ENCODE data around the gene TNF. TPM values are rescaled to one million over a fixed set of nuclear protein-coding genes. Genes with fewer than 3 reads are reported as not detected.

The TNF gene
- total RNA-seq, 4 donors from 2014 or later, result 0.81 TPM; not detected in 3

DNA sequence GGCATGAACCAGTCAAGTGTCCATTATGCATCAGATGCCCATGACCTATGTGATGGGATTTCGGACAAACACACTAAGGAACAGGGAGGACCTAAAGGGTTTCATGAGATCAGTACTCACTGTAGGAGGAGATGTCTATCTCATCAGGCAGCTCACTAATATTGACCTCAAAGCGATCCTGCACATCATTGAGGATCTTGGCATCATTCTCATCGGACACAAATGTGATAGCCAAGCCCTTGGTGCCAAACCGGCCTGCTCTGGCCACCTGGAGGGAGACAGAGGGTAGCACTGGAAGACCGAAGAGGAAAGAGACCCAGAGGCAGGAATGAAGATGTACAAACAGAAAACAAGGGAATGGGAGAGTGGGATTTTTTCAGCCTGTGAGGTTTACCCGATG lies 44.7 kb upstream of the TNF start:
- H3K36me3 ChIP-seq, result peaks cover 2 to 65% of the 10 kb centered on the region in 2 donors

DNA sequence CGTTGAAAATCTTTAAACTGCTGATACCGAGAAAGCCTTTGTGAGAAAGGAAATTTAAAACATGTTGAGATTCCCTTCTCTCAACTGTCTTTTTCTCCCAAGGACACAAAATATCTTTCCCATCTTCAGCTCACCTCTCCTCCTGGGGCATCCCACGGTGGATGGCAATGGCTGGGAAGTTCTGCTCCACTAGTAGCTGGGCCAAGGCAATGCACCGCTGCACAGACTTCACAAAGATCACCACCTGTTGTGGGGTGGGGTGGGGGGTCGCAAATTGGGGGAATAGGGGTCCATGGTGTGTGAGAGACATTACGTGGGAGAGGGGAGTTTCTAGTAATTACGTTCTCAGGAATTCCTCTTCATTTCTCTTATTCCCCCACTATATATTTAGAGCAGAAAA lies 44.2 kb upstream of the TNF start:
- ATAC-seq, result no peak
- H3K4me1 ChIP-seq, result peaks cover 0 to 4% (median 0%) of the 10 kb centered on the region in 3 donors
- 83 to 86% methylated on average over 4 to 7 of the region's 7 CpGs for WGBS, 2 donors (ENCODE audit: low coverage in 1 of 2)
- H3K27me3 ChIP-seq, result no peaks in the 10 kb centered on the region
- TF ChIP-seq, protein P1, sequence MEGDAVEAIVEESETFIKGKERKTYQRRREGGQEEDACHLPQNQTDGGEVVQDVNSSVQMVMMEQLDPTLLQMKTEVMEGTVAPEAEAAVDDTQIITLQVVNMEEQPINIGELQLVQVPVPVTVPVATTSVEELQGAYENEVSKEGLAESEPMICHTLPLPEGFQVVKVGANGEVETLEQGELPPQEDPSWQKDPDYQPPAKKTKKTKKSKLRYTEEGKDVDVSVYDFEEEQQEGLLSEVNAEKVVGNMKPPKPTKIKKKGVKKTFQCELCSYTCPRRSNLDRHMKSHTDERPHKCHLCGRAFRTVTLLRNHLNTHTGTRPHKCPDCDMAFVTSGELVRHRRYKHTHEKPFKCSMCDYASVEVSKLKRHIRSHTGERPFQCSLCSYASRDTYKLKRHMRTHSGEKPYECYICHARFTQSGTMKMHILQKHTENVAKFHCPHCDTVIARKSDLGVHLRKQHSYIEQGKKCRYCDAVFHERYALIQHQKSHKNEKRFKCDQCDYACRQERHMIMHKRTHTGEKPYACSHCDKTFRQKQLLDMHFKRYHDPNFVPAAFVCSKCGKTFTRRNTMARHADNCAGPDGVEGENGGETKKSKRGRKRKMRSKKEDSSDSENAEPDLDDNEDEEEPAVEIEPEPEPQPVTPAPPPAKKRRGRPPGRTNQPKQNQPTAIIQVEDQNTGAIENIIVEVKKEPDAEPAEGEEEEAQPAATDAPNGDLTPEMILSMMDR (IDR thresholded peaks at IDR 0.05), result no peak
- TF ChIP-seq POLR2A (IDR thresholded peaks at IDR 0.05) (no peak), EP300 (IDR thresholded peaks at IDR 0.05) (no peak), POLR2AphosphoS5 (IDR thresholded peaks at IDR 0.05) (no peak)
- no peak overlapping the region for H3K27ac ChIP-seq
- H3K9me3 ChIP-seq, result no peaks in the 10 kb centered on the region
- H3K36me3 ChIP-seq, result peaks cover 6 to 70% of the 10 kb centered on the region in 2 donors
- H3K4me3 ChIP-seq, result no peak overlapping the region

More for the DNA sequence above, 44.7 kb upstream of the TNF start:
- H3K27me3 ChIP-seq, result no peaks in the 10 kb centered on the region
- 55 to 81% methylated on average over 5 of the region's 6 CpGs for WGBS, 2 donors (ENCODE audit: low coverage in 1 of 2)
- TF ChIP-seq POLR2A (IDR thresholded peaks at IDR 0.05), result no peak
- TF ChIP-seq POLR2AphosphoS5 (IDR thresholded peaks at IDR 0.05), result no peak
- TF ChIP-seq, protein P1 (IDR thresholded peaks at IDR 0.05), result no peak
- no peak for TF ChIP-seq EP300 (IDR thresholded peaks at IDR 0.05)
- no peak overlapping the region for H3K27ac ChIP-seq
- no peaks in the 10 kb centered on the region for H3K9me3 ChIP-seq
- no peaks in the 10 kb centered on the region for H3K4me1 ChIP-seq
- H3K4me3 ChIP-seq, result no peak overlapping the region
- no peak for ATAC-seq

DNA sequence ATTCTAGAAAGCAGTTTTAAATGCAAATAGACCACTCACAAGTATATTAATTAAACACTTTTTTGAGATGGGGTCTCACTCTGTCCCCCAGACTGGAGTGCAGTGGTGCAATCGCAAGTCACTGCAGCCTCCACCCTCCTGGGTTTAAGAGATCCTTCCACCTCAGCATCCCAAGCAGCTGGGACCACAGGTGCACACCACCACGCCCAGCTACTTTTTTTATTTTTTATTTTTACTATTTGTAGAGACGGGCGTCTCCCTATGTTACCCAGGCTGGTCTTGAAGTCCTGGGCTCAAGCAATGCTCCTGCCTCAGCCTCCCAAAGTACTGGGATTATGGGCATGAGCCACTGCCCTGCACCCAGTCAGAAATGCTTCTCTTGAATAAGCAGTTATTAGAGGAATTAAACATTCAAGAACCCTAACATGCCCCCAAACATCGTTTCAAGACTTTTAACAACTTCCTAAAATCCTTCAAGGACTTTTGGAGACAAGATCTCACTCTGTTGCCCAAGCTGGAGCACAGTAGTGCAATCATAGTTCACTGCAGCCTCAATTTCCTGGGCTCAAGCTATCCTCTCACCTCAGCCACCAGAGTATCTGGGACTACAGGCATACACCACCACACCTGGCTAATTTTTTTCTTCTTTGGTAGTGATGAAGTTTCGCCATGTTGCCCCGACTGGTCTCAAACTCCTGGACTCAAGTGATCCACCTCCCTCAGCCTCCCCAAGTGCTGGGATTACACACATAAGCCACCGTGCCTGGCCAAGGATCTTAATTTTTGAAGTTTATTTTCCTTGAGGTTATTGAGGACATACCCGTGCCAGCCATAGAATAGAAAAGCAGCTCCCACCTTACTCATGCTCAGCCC lies 43.4 kb upstream of the TNF start:
- no peak overlapping the region for H3K4me3 ChIP-seq
- peaks cover 0 to 12% (median 0%) of the 10 kb centered on the region in 3 donors for H3K4me1 ChIP-seq
- TF ChIP-seq POLR2AphosphoS5 (IDR thresholded peaks at IDR 0.05), result no peak
- TF ChIP-seq POLR2A (IDR thresholded peaks at IDR 0.05), result no peak
- peaks cover 8 to 78% of the 10 kb centered on the region in 2 donors for H3K36me3 ChIP-seq
- 67 to 71% methylated on average over 7 to 9 of the region's 9 CpGs for WGBS, 2 donors (ENCODE audit: low coverage in 1 of 2)
- no peak for ATAC-seq
- no peak overlapping the region for H3K27ac ChIP-seq
- no peaks in the 10 kb centered on the region for H3K9me3 ChIP-seq
- no peaks in the 10 kb centered on the region for H3K27me3 ChIP-seq

DNA sequence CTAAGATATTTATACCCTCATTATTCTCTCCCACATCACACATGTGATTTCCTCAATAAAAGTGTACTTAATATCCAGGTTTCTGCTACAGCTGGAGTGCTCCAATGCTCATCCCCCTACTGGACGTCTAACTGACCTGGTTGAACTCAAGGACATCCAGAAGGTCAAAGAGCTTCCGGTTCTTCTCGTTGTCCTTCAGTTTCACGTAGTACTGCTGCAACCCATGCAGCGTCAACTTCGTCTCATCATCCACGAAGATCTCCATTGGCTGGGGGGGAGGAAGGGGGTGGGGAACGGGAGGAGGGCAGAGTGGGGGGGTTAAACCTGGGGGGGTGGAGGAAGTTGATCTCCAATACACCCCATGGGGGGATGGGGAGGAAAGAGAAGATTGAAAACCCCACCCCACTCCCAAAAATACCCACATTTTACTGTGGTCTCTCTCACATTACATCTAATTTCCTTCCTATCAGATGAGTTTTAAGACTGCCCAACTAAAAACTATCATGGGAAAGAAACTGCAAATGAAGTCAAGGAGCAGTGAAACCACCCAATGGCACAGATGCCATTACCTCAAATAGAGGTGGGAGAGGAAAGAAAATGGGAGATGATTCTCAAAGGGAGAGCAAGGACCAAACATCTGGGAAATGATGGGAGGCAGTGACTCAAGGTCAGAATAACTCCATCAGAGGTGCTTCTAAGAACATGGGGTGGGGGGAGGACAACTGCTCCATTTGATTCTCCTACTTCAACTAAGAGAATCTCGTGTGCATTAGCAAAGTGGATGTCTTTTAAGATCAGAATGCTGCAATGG lies 42.5 kb upstream of the TNF start:
- H3K36me3 ChIP-seq, result peaks cover 8 to 86% of the 10 kb centered on the region in 2 donors
- H3K4me3 ChIP-seq, result no peak overlapping the region
- no peaks in the 10 kb centered on the region for H3K27me3 ChIP-seq
- H3K9me3 ChIP-seq, result no peaks in the 10 kb centered on the region
- H3K27ac ChIP-seq, result peak overlapping the region in 1 of 4 donors; percentile 7
- peaks cover 0 to 20% (median 0%) of the 10 kb centered on the region in 3 donors for H3K4me1 ChIP-seq
- TF ChIP-seq POLR2AphosphoS5 (IDR thresholded peaks at IDR 0.05) (no peak), POLR2A (IDR thresholded peaks at IDR 0.05) (no peak), EP300 (IDR thresholded peaks at IDR 0.05) (no peak)
- TF ChIP-seq, protein P1 (IDR thresholded peaks at IDR 0.05), result no peak
- WGBS, 2 donors (ENCODE audit: low coverage in 1 of 2), result 45 to 59% methylated on average over 5 to 8 of the region's 9 CpGs
- ATAC-seq, result no peak

DNA sequence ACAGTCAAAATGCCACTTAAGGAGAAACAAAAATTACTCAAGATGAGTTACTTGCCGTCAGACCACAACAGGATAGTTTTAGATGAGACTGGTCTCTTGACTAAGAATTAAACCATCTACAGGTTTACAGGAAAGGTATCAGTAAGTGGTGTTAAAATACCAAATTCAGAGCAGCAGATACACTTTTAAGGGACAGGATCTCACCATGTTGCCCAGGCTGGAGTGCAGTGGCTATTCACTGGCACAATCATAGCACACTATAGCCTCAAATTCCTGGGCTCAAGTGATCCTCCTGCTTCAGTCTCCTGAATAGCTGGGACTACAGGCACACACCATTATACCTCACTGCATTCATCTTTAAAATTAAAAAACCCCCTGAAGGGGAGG lies 41.9 kb upstream of the TNF start:
- TF ChIP-seq EP300 (IDR thresholded peaks at IDR 0.05), result no peak
- TF ChIP-seq POLR2A (IDR thresholded peaks at IDR 0.05), result no peak
- TF ChIP-seq POLR2AphosphoS5 (IDR thresholded peaks at IDR 0.05), result no peak
- TF ChIP-seq, protein P1 (IDR thresholded peaks at IDR 0.05), result no peak
- Histone ChIP-seq H3K36me3 (peaks cover 8 to 92% of the 10 kb centered on the region in 2 donors), H3K4me3 (no peak overlapping the region), H3K27ac (peak overlapping the region in 1 of 4 donors; percentile 7), H3K4me1 (peaks cover 0 to 26% (median 0%) of the 10 kb centered on the region in 3 donors), H3K27me3 (no peaks in the 10 kb centered on the region), H3K9me3 (no peaks in the 10 kb centered on the region)
- no peak for ATAC-seq
- WGBS, 2 donors (ENCODE audit: low coverage in 1 of 2), result 77 to 100% methylated on average over 1 of the region's 1 CpG

Measured in gastroesophageal sphincter (tissue), 4 donors.